GM21515 (cell line): ENCODE measurements around the gene CDH16.
"Not testable (repeated sequence)": the region's sequence is repeated elsewhere in the genome, so short reads cannot be mapped to it uniquely, and the experiment has no call there.

ENCODE experiments used
- ATAC-seq: cut with Tn5 transposase; IDR thresholded peaks from one replicate; pipeline ENCODE4 v1.9.1; 2021; ENCODE audit not compliant: unreplicated experiment

The CDH16 gene

GRCh38 chr16:66873685-66874055 lies 45.0 kb downstream of the CDH16 start:
- ATAC-seq = no peak

GRCh38 chr16:66872943-66873684 lies 45.6 kb downstream of the CDH16 start:
- peak; percentile 67 for ATAC-seq

- no peak for ATAC-seq
Observed at GRCh38 chr16:66872559-66872942, 46.1 kb downstream of the CDH16 start.

- no peak for ATAC-seq
Observed at GRCh38 chr16:66871840-66872239, 46.8 kb downstream of the CDH16 start.

GRCh38 chr16:66871363-66871762 lies 47.3 kb downstream of the CDH16 start:
- ATAC-seq = not testable (repeated sequence)

GRCh38 chr16:66869424-66869823 lies 49.3 kb downstream of the CDH16 start:
- ATAC-seq = no peak

- no peak for ATAC-seq
Observed at GRCh38 chr16:66863707-66864106, 55.0 kb downstream of the CDH16 start.

GRCh38 chr16:66862023-66862520 lies 56.6 kb downstream of the CDH16 start:
- ATAC-seq = no peak

- no peak for ATAC-seq
Observed at GRCh38 chr16:66859397-66860068, 59.2 kb downstream of the CDH16 start.

GRCh38 chr16:66858740-66859396 lies 59.8 kb downstream of the CDH16 start:
- no peak for ATAC-seq
